ENCODE data around the gene HMCN2. TPM values are rescaled to one million over a fixed set of nuclear protein-coding genes. Genes with fewer than 3 reads are reported as not detected.

HMCN2 gene
- total and polyA plus RNA-seq, 2 experiments from 2014 or later: not detected

- 1% methylated on average over 6 of the region's 6 CpGs for WGBS, 2 experiments (ENCODE audit: low coverage in 1 of 2, low lambda C conversion rate in 2 of 2, missing lambda C conversion rate in 2 of 2)
- DNase-seq: peak; percentile 65
These were observed 26.5 kb downstream of the HMCN2 start for GRCh38 chr9:130292106-130292505.

DNA sequence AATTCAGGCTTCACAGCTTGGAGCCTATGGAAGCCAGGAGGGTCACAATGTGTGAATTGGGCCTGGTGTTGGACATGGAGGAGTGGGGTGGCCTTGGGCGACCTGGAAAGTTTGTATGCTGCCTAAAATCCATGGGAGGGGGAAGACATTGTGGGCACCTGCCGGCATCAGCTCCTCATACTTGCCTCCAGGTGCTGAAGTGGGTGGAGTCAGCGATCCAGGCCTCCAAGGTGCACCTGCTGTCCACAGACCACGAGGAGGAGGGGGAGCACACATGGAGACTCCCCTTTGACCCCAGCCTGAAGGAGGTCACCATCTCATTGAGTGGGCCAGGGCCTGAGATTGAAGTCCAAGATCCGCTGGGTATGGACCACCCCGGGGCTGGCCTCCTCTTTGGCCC is 29.1 kb downstream of the HMCN2 start:
- peaks cover 7% of the 10 kb centered on the region; the same call in 1 of the 2 replicates for H3F3A ChIP-seq (ENCODE audit: insufficient read depth)
- DNase-seq: no peak
- no peaks in the 10 kb centered on the region for H4K20me1 ChIP-seq (ENCODE audit: insufficient read depth)
- H3K9me3 ChIP-seq (ENCODE audit: low read depth): no peaks in the 10 kb centered on the region
- H3K9ac ChIP-seq: no peak overlapping the region
- H3K4me1 ChIP-seq (ENCODE audit: insufficient read depth): peaks cover 8% of the 10 kb centered on the region; the same call in 1 of the 2 replicates
- peaks cover 48% of the 10 kb centered on the region for H3K27me3 ChIP-seq (replicated peaks; ENCODE audit: insufficient read depth)
- no peaks in the 10 kb centered on the region for H3K79me2 ChIP-seq (ENCODE audit: insufficient read depth)
- H3K9me2 ChIP-seq (ENCODE audit: insufficient read depth): no peaks in the 10 kb centered on the region
- no peak overlapping the region for H2AFZ ChIP-seq
- no peak overlapping the region for H3K27ac ChIP-seq
- no peak for TF ChIP-seq EZH2phosphoT487 (IDR thresholded peaks at IDR 0.05; ENCODE audit: insufficient read depth, low read depth)
- TF ChIP-seq EZH2 (IDR thresholded peaks at IDR 0.05; ENCODE audit: insufficient read depth, poor library complexity, severe bottlenecking): no peak
- H3K4me3 ChIP-seq: no peak overlapping the region
- WGBS, 2 experiments (ENCODE audit: low coverage in 1 of 2, low lambda C conversion rate in 2 of 2, missing lambda C conversion rate in 2 of 2): 44 to 48% methylated on average over 6 of the region's 6 CpGs
- in situ Hi-C loops (cut with MboI): no loop called here
- H3K4me2 ChIP-seq (ENCODE audit: unreplicated experiment): no peak overlapping the region
- H3K36me3 ChIP-seq (ENCODE audit: low read depth): no peaks in the 10 kb centered on the region

More at GRCh38 chr9:130292106-130292505, 26.5 kb downstream of the HMCN2 start:
- Histone ChIP-seq H3F3A (ENCODE audit: insufficient read depth) (peaks cover 7% of the 10 kb centered on the region; the same call in 1 of the 2 replicates), H3K9me3 (ENCODE audit: low read depth) (no peaks in the 10 kb centered on the region), H2AFZ (no peak overlapping the region), H3K4me1 (ENCODE audit: insufficient read depth) (peaks cover 8% of the 10 kb centered on the region; the same call in 1 of the 2 replicates), H3K9me2 (ENCODE audit: insufficient read depth) (no peaks in the 10 kb centered on the region), H3K9ac (no peak overlapping the region), H3K4me3 (no peak overlapping the region), H3K4me2 (ENCODE audit: unreplicated experiment) (no peak overlapping the region), H3K36me3 (ENCODE audit: low read depth) (no peaks in the 10 kb centered on the region), H4K20me1 (ENCODE audit: insufficient read depth) (no peaks in the 10 kb centered on the region), H3K79me2 (ENCODE audit: insufficient read depth) (no peaks in the 10 kb centered on the region), H3K27me3 (replicated peaks; ENCODE audit: insufficient read depth) (peaks cover 68% of the 10 kb centered on the region), H3K27ac (no peak overlapping the region)
- TF ChIP-seq EZH2 (IDR thresholded peaks at IDR 0.05; ENCODE audit: insufficient read depth, poor library complexity, severe bottlenecking) (peak; percentile 3), EZH2phosphoT487 (IDR thresholded peaks at IDR 0.05; ENCODE audit: insufficient read depth, low read depth) (no peak)
- in situ Hi-C loops (cut with MboI): no loop called here

DNA sequence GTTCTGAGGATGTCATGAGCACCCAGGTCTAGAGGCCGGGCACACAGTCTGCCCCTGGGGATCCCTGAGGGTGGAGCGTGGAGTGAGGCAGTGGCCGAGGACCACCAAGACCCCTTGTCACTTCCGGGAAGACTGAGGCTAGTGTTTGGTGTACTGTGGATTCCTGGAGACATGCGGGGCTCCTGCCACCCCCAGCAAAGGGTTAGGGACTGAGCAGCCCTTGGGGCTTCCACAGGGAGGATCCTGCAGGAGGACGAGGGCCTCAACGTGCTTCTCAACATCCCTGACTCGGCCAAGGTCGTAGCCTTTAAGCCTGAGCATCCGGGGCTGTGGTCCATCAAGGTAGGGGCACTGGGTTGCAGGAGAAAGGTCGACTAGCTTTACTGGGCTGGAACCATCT is 29.9 kb downstream of the HMCN2 start:
- no peaks in the 10 kb centered on the region for H3K36me3 ChIP-seq (ENCODE audit: low read depth)
- in situ Hi-C loops (cut with MboI): no loop called here
- no peaks in the 10 kb centered on the region for H4K20me1 ChIP-seq (ENCODE audit: insufficient read depth)
- H3K4me2 ChIP-seq (ENCODE audit: unreplicated experiment): no peak overlapping the region
- no peaks in the 10 kb centered on the region for H3K79me2 ChIP-seq (ENCODE audit: insufficient read depth)
- H3K9me3 ChIP-seq (ENCODE audit: low read depth): no peaks in the 10 kb centered on the region
- 51% methylated on average over 11 of the region's 11 CpGs for WGBS, 2 experiments (ENCODE audit: low coverage in 1 of 2, low lambda C conversion rate in 2 of 2, missing lambda C conversion rate in 2 of 2)
- DNase-seq: no peak
- H2AFZ ChIP-seq: no peak overlapping the region
- no peaks in the 10 kb centered on the region for H3K9me2 ChIP-seq (ENCODE audit: insufficient read depth)
- H3K27me3 ChIP-seq (replicated peaks; ENCODE audit: insufficient read depth): peaks cover 41% of the 10 kb centered on the region
- H3K4me1 ChIP-seq (ENCODE audit: insufficient read depth): peaks cover 8% of the 10 kb centered on the region; the same call in 1 of the 2 replicates
- no peak overlapping the region for H3K27ac ChIP-seq
- H3K9ac ChIP-seq: no peak overlapping the region
- no peak for TF ChIP-seq EZH2 (IDR thresholded peaks at IDR 0.05; ENCODE audit: insufficient read depth, poor library complexity, severe bottlenecking)
- peaks cover 7% of the 10 kb centered on the region; the same call in 1 of the 2 replicates for H3F3A ChIP-seq (ENCODE audit: insufficient read depth)
- no peak overlapping the region for H3K4me3 ChIP-seq

DNA sequence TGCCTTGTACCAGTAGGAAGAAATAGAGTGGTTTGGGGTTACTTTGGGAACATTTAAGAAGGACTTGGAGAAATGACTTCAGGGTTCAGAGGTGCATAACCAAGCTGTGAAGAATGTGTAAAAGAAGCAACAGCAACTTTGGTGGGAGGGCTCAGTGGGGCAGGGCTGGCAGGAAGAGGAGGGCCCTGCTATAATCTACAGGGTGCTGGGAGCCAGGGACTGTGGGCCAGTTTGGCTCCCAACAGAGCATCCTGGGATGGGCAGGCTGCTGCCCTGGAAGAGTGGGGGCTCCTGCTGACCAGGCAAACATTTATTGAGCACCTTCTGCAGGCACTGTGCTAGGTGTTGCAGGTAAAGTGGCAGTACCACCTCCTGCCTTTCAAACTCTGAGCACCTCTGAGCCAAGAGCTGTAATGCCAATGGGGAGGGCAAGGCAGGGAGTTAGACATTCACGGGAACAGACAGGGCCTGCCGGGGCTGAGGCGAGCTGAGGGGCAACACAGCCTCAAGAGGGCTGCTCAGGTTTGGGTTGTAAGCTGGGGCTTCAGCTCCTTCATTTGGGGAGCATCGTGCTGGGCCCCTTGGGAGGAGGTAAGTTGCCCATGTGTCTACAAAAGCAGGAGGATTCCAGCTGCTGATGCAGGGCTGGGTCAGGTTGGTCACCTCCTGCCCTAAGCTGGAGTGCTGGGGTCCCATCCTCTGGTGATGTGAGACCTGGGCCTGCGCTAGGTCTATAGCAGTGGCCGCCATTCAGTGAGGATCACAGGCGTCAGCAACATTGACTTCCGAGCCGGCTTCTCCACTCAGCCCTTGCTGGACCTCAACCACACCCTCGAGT is 30.6 kb downstream of the HMCN2 start:
- 51 to 63% methylated on average over 7 to 10 of the region's 10 CpGs for WGBS, 2 experiments (ENCODE audit: low coverage in 1 of 2, low lambda C conversion rate in 2 of 2, missing lambda C conversion rate in 2 of 2)
- peaks cover 7% of the 10 kb centered on the region; the same call in 1 of the 2 replicates for H3F3A ChIP-seq (ENCODE audit: insufficient read depth)
- in situ Hi-C loops (cut with MboI): no loop called here

More for the DNA sequence above, 30.6 kb downstream of the HMCN2 start:
- no peak overlapping the region for H3K9ac ChIP-seq
- no peak overlapping the region for H2AFZ ChIP-seq
- H3K27ac ChIP-seq: no peak overlapping the region
- no peak for DNase-seq
- TF ChIP-seq EZH2 (IDR thresholded peaks at IDR 0.05; ENCODE audit: insufficient read depth, poor library complexity, severe bottlenecking) (no peak), EZH2phosphoT487 (IDR thresholded peaks at IDR 0.05; ENCODE audit: insufficient read depth, low read depth) (no peak)
- no peaks in the 10 kb centered on the region for H3K79me2 ChIP-seq (ENCODE audit: insufficient read depth)
- no peaks in the 10 kb centered on the region for H4K20me1 ChIP-seq (ENCODE audit: insufficient read depth)
- no peak overlapping the region for H3K4me2 ChIP-seq (ENCODE audit: unreplicated experiment)
- no peaks in the 10 kb centered on the region for H3K9me2 ChIP-seq (ENCODE audit: insufficient read depth)
- H3K27me3 ChIP-seq (replicated peaks; ENCODE audit: insufficient read depth): peaks cover 33% of the 10 kb centered on the region
- no peaks in the 10 kb centered on the region for H3K9me3 ChIP-seq (ENCODE audit: low read depth)
- peaks cover 10% of the 10 kb centered on the region for H3K4me1 ChIP-seq (ENCODE audit: insufficient read depth)
- no peaks in the 10 kb centered on the region for H3K36me3 ChIP-seq (ENCODE audit: low read depth)
- H3K4me3 ChIP-seq: no peak overlapping the region

All from GM23248 (cell line).